Fibroblast of gingiva (primary cell): Measurements from ENCODE around the gene SELENOK.

Experiments
- DNase-seq: peaks from one replicate; pipeline ENCODE4 v3.0.0-alpha.2; 2011; ENCODE audit warnings: low read depth

Gene SELENOK

DNA sequence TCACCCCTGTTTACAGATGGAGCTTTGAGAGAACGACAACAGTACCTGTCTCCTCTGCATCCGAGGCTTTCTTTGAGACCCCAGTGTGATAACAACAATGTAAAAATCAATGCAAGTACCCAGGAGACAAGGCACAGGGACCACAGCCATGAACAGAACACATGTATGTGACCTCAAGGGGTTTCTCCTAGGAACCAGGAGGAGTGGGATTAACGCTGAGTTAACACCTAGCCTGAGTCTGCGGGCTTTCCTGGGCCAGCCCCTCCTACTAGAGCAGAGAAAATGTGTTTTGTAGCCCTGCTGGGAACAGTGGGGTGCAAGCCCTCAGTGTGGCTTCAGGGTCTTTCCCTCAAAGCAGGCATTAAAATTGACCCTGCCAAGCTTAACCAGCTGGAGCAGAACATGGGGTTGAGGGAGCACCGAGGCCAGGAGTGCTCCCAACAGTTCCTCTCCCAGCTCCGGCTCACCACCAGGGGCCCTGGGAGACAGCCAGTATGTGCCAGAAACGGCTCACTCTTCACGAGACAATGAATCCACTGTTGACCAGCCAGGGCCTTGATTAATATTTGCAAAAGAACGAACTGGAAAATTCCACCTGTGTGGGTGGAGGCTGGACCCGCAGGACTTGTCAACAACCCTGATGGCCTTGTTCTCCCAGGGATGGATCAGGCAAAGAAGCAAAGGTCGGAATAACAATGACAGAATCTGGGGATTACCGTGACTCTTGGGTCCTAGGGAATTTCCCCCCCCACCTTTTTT, 49.0 kb downstream of the SELENOK start:
- DNase-seq, result no peak

- DNase-seq, result no peak
Measured at GRCh38 chr3:53841296-53841695, 50.4 kb downstream of the SELENOK start.

DNA sequence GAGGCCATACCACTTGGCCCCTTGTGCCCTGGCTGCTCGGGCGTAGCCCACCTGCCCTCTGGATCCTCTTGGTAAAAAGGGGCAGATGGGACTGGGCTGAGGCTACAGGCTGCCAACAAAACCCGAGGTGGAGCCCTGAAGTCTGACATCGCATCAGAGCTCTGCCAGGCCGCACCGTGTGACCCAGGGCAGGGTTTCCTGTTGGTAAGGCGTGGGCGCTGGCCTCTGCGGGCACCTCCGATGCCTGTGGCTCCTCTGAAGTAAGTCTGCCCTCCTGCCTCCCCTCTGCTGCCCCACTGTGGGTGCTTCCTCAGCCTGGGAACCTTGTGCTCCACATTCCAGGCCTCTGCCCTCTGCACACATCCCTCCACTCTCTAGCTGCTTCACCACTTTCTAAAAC, 54.3 kb downstream of the SELENOK start:
- no peak for DNase-seq

DNA sequence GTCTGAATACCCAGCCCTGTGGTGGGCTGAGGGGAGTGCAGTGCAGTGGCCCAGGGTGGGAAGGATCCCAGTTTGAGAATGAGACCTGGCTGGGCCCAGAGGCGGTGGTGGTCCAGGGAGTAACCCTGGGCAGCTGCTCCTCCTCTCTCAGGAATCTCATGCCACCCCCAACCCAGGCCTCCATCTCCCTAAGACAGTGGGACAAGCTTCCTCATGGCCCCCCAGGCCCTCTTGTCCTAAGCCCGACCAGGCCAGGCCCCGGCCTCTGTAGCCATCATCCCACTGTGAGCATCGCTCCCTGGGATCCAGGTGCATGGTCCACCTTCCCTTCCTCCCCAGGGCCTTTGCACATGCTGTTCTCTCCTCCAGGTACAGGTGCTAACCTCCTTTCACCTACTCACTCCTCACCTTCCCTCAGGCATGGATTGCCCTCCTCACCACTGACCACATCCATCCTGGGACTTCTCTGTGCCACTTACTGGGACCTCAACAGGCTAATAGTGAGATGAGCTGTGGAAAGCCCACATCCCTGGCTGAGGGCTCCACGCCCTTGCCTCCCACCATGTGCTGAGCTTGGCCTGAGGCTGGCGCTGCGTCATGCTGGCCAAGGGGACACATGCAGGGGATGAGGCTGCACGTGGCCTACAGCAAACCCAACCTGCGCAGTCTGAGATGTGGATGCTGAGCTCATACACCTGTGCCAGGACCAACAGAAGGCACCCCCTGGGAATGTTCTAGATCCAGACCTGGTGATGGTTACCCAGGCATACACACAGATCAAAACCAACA, 55.4 kb downstream of the SELENOK start:
- DNase-seq, result no peak

GRCh38 chr3:53835257-53835656, 56.4 kb downstream of the SELENOK start:
- no peak for DNase-seq

DNA sequence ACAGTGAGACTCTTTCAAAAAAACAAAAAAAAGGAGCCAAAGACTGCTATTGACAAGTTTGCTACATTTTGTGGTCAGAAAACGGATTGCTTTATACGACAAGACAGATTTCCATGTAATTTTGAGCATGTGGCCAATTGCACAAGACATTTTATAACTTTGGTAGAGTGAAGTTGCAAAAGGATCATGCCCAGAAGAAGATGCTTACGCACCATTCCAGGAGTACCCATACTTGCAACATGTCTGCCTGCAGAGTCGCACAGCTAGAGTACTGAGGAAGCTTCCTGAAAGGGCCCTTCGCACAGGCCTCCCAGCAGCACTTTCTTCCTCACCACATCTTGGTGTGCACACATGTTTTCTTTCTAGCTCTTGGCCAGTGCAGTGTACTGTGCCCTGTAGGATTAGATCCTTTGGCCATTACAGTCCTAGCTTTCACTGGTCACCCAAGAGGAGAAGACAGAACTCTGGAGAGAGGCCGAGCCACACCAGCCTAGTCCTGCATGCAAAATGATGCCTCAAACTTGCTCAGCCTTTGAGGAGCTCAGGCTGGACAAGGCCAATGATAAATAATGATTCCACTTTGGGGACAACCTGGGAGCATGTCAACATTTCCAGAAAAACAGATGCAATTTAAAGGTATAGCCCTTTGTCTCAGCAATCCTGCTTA, 57.1 kb downstream of the SELENOK start:
- no peak for DNase-seq
